Right lobe of liver (tissue), 6 donors: ENCODE results near the gene SNX15. TPM values are rescaled to one million over a fixed set of nuclear protein-coding genes. Genes with fewer than 3 reads are reported as not detected.

Experiments used
- ATAC-seq, 4 donors: fragments of 200-7000 bp; cut with Tn5 transposase; one replicate each; pipeline ENCODE4 v1.9.1; 2020; ENCODE audit warnings: mild to moderate bottlenecking in 4 of 4, moderate library complexity in 4 of 4
- DNase-seq, 3 donors: peaks; one replicate each; pipeline ENCODE4 v3.0.0-alpha.2; 2020
- H3K27ac ChIP-seq, 3 donors: fragments of 200-600 bp; one replicate each; pipeline ENCODE4 v1.8.0; 2022
- H3K27me3 ChIP-seq, 2 donors: fragments of 200-600 bp; one replicate each; pipeline ENCODE4 v1.8.0; 2022
- H3K36me3 ChIP-seq, 4 donors: fragments of 200-600 bp; sonication (generic) in 1 of 4; one replicate each; pipeline versions ENCODE4 v1.5.1 to v1.8.0; 2017 to 2022; ENCODE audit warnings: control low read depth in 1 of 4
- H3K4me1 ChIP-seq, 4 donors: fragments of 200-600 bp; sonication (generic) in 1 of 4; one replicate each; pipeline versions ENCODE4 v1.5.1 to v1.8.0; 2017 to 2022; ENCODE audit warnings: control low read depth in 1 of 4
- H3K4me3 ChIP-seq, 3 donors: fragments of 200-600 bp; one replicate each; pipeline ENCODE4 v1.8.0; 2022
- H3K9me3 ChIP-seq, 4 donors: fragments of 200-600 bp; sonication (generic) in 1 of 4; one replicate each; pipeline versions ENCODE4 v1.5.1 to v1.8.0; 2017 to 2022; ENCODE audit warnings: control low read depth in 1 of 4
- CTCF ChIP-seq, 4 donors: fragments of 200-600 bp in 3 of 4; fragments of 450-650 bp in 1 of 4; IDR thresholded peaks; one replicate each; pipeline versions ENCODE4 v1.5.1 to v1.8.0; 2016 to 2022; ENCODE audit warnings: antibody characterized with exemption in 4 of 4, mild to moderate bottlenecking in 2 of 4
- POLR2A ChIP-seq: fragments of 450-650 bp; IDR thresholded peaks from one replicate; pipeline ENCODE4 v1.6.1; 2017; ENCODE audit warnings: antibody characterized with exemption, mild to moderate bottlenecking
- WGBS: methylation state at CpG from one replicate; pipeline ENCODE4 v1.1.6; 2018; ENCODE audit warnings: low coverage, low lambda C conversion rate; ENCODE audit not compliant: insufficient coverage; ENCODE audit errors: missing lambda C conversion rate; 5-methylcytosine and 5-hydroxymethylcytosine counted together
- intact Hi-C, 2 donors: fragments of 100-400 bp; cut with DNase I; formaldehyde crosslinking; loops; one replicate each; pipeline versions ENCODE4 v1.11.2 to v1.14.1; 2022
- total RNA-seq, 6 experiments: library from RNA; depleted of rRNA in 2 of 6; stranded (reverse); fragments of >200 nt in 2 of 6; fragmentation: NEBNext Ultra II Directional in 3 of 6; extraction: Animal tissue kit (Norgen Biotek cat#: 25700) in 3 of 6; gene quantifications; one replicate each; pipeline versions ENCODE4 v1.1.0 to v1.2.4, GENCODE V29; 2016 to 2023
- donor health status: DM: no; HTN: yes; CAD: no.
- donor health status: DM: no; HTN: no; CAD: no.
- donor health status: DM: no; HTN: no; CAD: no.
- donor health status: DM: no; HTN: yes; CAD: no.
- donor health status: DM: no; HTN: yes; CAD: no.

Gene SNX15
- total RNA-seq, 6 experiments from 2014 or later, result 6.4 to 10.3 (median 8.7) TPM

- ATAC-seq (no peak), DNase-seq (no peak)
- Histone ChIP-seq H3K4me3 (no peak overlapping the region), H3K36me3 (no peaks in the 10 kb centered on the region), H3K27me3 (no peaks in the 10 kb centered on the region), H3K4me1 (peaks cover 0 to 6% (median 0%) of the 10 kb centered on the region in 4 donors), H3K27ac (no peak overlapping the region), H3K9me3 (no peaks in the 10 kb centered on the region)
- intact Hi-C loops, result no loop called here
- TF ChIP-seq POLR2A (no peak), CTCF (IDR thresholded peaks at IDR 0.05) (no peak)
- 100% methylated on average over 2 of the region's 9 CpGs for WGBS
Observed at GRCh38 chr11:65078786-65079342, 51.6 kb downstream of the SNX15 start.

GRCh38 chr11:65083134-65083833 is 56.0 kb downstream of the SNX15 start:
- DNase-seq (no peak), ATAC-seq (no peak)
- Histone ChIP-seq H3K36me3 (peaks cover 0 to 23% (median 7%) of the 10 kb centered on the region in 4 donors), H3K4me1 (peaks cover 0 to 16% (median 4%) of the 10 kb centered on the region in 4 donors), H3K27ac (no peak overlapping the region), H3K4me3 (peak overlapping the region; percentile 69 to 80 (median 73)), H3K9me3 (no peaks in the 10 kb centered on the region), H3K27me3 (no peaks in the 10 kb centered on the region)
- intact Hi-C loops, result no loop called here
- TF ChIP-seq CTCF (IDR thresholded peaks at IDR 0.05) (no peak), POLR2A (no peak)
- 9% methylated on average over 7 of the region's 13 CpGs for WGBS

GRCh38 chr11:65083834-65084597 is 56.8 kb downstream of the SNX15 start, which contains the start of the genes CDCA5 and ZFPL1:
Gene CDCA5, minus strand, starts transcription at chr11:65084040. Its CDS starts 62 bp downstream, at chr11:65083978.
Gene ZFPL1, plus strand, starts transcription at chr11:65084222. Its CDS starts 477 bp downstream, at chr11:65084699.
- H3K27ac ChIP-seq, result peak within 1 kb of the TSS; percentile 59 to 91 (median 83)
- peak; percentile 89 to 97 (median 96) for ATAC-seq
- peak; percentile 92 to 96 (median 96) for DNase-seq
- intact Hi-C loops, result no loop called here
- H3K36me3 ChIP-seq, result peaks cover 0 to 23% (median 7%) of the 10 kb centered on the region in 4 donors
- WGBS, result 2% methylated on average over 27 of the region's 79 CpGs
- peaks cover 0 to 16% (median 4%) of the 10 kb centered on the region in 4 donors for H3K4me1 ChIP-seq
- no peaks in the 10 kb centered on the region for H3K27me3 ChIP-seq
- peak within 1 kb of the TSS; percentile 69 to 80 (median 73) for H3K4me3 ChIP-seq
- no peaks in the 10 kb centered on the region for H3K9me3 ChIP-seq
- no peak for TF ChIP-seq POLR2A
- TF ChIP-seq CTCF (IDR thresholded peaks at IDR 0.05), result no peak

GRCh38 chr11:65084598-65085375 is 57.5 kb downstream of the SNX15 start:
- H3K9me3 ChIP-seq, result no peaks in the 10 kb centered on the region
- intact Hi-C loops, result no loop called here
- DNase-seq (no peak), ATAC-seq (peak in 1 of 4 donors; percentile 4)
- peaks cover 0 to 16% (median 4%) of the 10 kb centered on the region in 4 donors for H3K4me1 ChIP-seq
- H3K36me3 ChIP-seq, result peaks cover 0 to 23% (median 7%) of the 10 kb centered on the region in 4 donors
- no peaks in the 10 kb centered on the region for H3K27me3 ChIP-seq
- 38% methylated on average over 11 of the region's 23 CpGs for WGBS
- peak overlapping the region; percentile 59 to 91 (median 83) for H3K27ac ChIP-seq
- peak overlapping the region; percentile 69 to 80 (median 73) for H3K4me3 ChIP-seq
- no peak for TF ChIP-seq POLR2A
- TF ChIP-seq CTCF (IDR thresholded peaks at IDR 0.05), result no peak
